Kidney (tissue), 14 donors: ENCODE measurements around the gene ALDH3A1. TPM values are rescaled to one million over a fixed set of nuclear protein-coding genes. Genes with fewer than 3 reads are reported as not detected.

Source experiments
- DNase-seq, 5 donors: peaks; one replicate each; pipeline ENCODE4 v3.0.0-alpha.2; 2013 to 2020
- FAIRE-seq: peaks from 2 replicates; lab custom pipeline; 2012; peaks lifted over from hg19 to GRCh38; lab: Jason Lieb, UNC
- H3K27ac ChIP-seq, 2 donors: one replicate each; pipeline ENCODE4 v1.7.0; 2013; ENCODE audit warnings: low read depth in 2 of 2, low read length in 2 of 2, inconsistent platforms in 1 of 2
- H3K27me3 ChIP-seq: one replicate; pipeline ENCODE4 v1.7.1; 2013; ENCODE audit warnings: low read length, inconsistent platforms; ENCODE audit not compliant: control insufficient read depth, insufficient read depth
- H3K36me3 ChIP-seq, 3 donors: one replicate each; pipeline versions ENCODE4 v1.7.0 to v1.7.1; 2013; ENCODE audit warnings: low read length in 3 of 3, control low read depth in 1 of 3, inconsistent platforms in 1 of 3; ENCODE audit not compliant: insufficient read depth in 3 of 3, control insufficient read depth in 2 of 3
- H3K4me1 ChIP-seq, 3 donors: one replicate each; pipeline versions ENCODE4 v1.7.0 to v1.7.1; 2013; ENCODE audit warnings: low read length in 3 of 3, inconsistent platforms in 1 of 3, low read depth in 1 of 3; ENCODE audit not compliant: control insufficient read depth in 2 of 3, insufficient read depth in 2 of 3
- H3K4me3 ChIP-seq, 3 donors: one replicate each; pipeline versions ENCODE4 v1.7.0 to v1.8.1; 2013; ENCODE audit warnings: low read length in 3 of 3, control low read depth in 1 of 3, inconsistent platforms in 1 of 3
- H3K9ac ChIP-seq, 3 donors: one replicate each; pipeline versions ENCODE4 v1.7.0 to v1.7.1; 2013; ENCODE audit warnings: low read length in 3 of 3, control low read depth in 1 of 3, inconsistent platforms in 1 of 3
- H3K9me3 ChIP-seq, 3 donors: one replicate each; pipeline versions ENCODE4 v1.7.0 to v1.7.1; 2013; ENCODE audit warnings: low read length in 3 of 3, control low read depth in 1 of 3, inconsistent platforms in 1 of 3; ENCODE audit not compliant: control insufficient read depth in 2 of 3, insufficient read depth in 1 of 3
- CTCF ChIP-seq: IDR thresholded peaks from 3 replicates; pipeline ENCODE4 v1.5.1; 2012; ENCODE audit warnings: mild to moderate bottlenecking, moderate library complexity, borderline replicate concordance; ENCODE audit not compliant: insufficient read depth; ENCODE audit errors: extremely low read depth
- intact Hi-C: fragments of 100-400 bp; cut with DNase I; formaldehyde crosslinking; loops from one replicate; pipeline ENCODE4 v1.11.1; 2022
- polyA plus RNA-seq: library from polyadenylated mRNA; stranded (reverse); fragments of 350-450 nt; fragmentation: Illumina TruSeq; extraction: RNeasy Lipid Tissue Mini Kit (QIAGEN cat#74804); gene quantifications from one replicate; pipeline ENCODE4 v1.2.3, GENCODE V29; 2014; ENCODE audit warnings: low read depth, low replicate concordance; ENCODE audit not compliant: insufficient read depth
- total RNA-seq: library from RNA; stranded (reverse); fragmentation: NEBNext Ultra II Directional; extraction: Animal tissue kit (Norgen Biotek cat#: 25700); gene quantifications from one replicate; pipeline ENCODE4 v1.2.1, GENCODE V29; 2021
- donor health status: control.
- donor health status: control.
- donor health status: control.
- donor health status: control.
- donor health status: control.
- donor health status: DM: yes; HTN: yes; CAD: no.
- donor health status: Normal renal cell carcinoma (clear cell type).

The ALDH3A1 gene
- total and polyA plus RNA-seq, 2 donors from 2014 or later, result 0.75 to 1.4 TPM

- Histone ChIP-seq H3K9ac (no peak overlapping the region), H3K27ac (no peak overlapping the region), H3K4me1 (peaks cover 0 to 3% (median 0%) of the 10 kb centered on the region in 3 donors), H3K36me3 (no peaks in the 10 kb centered on the region), H3K4me3 (no peak overlapping the region), H3K9me3 (no peaks in the 10 kb centered on the region), H3K27me3 (no peaks in the 10 kb centered on the region)
- intact Hi-C loops, result no loop called here
- no peak for FAIRE-seq
- no peak for DNase-seq
- no peak for TF ChIP-seq CTCF
Measured at GRCh38 chr17:19737305-19738072, 10.6 kb downstream of the ALDH3A1 start.

- H3K4me1 ChIP-seq, result no peaks in the 10 kb centered on the region
- no peak overlapping the region for H3K4me3 ChIP-seq
- H3K27ac ChIP-seq, result no peak overlapping the region
- H3K27me3 ChIP-seq, result no peaks in the 10 kb centered on the region
- FAIRE-seq, result no peak
- H3K36me3 ChIP-seq, result no peaks in the 10 kb centered on the region
- no peaks in the 10 kb centered on the region for H3K9me3 ChIP-seq
- TF ChIP-seq CTCF, result no peak
- DNase-seq, result peak in 1 of 5 donors; percentile 49
- intact Hi-C loops, result no loop called here
- no peak overlapping the region for H3K9ac ChIP-seq
Measured at GRCh38 chr17:19736071-19736470, 12.0 kb downstream of the ALDH3A1 start.

GRCh38 chr17:19733953-19734526, 14.1 kb downstream of the ALDH3A1 start:
- Histone ChIP-seq H3K9ac (no peak overlapping the region), H3K36me3 (no peaks in the 10 kb centered on the region), H3K27ac (no peak overlapping the region), H3K9me3 (no peaks in the 10 kb centered on the region), H3K27me3 (no peaks in the 10 kb centered on the region), H3K4me3 (no peak overlapping the region), H3K4me1 (no peaks in the 10 kb centered on the region)
- DNase-seq (no peak), FAIRE-seq (no peak)
- intact Hi-C loops, result no loop called here
- TF ChIP-seq CTCF, result no peak
